WTC11 (cell line): ENCODE measurements around the gene ACTN1. TPM values are rescaled to one million over a fixed set of nuclear protein-coding genes. Genes with fewer than 3 reads are reported as not detected.
A peak's percentile ranks its signal among the peaks of the same experiment; 100 is the strongest.

Experiments
- ATAC-seq: fragments of 200-7000 bp; cut with Tn5 transposase; 2 replicates; pipeline ENCODE4 v1.10.0; 2021; ENCODE audit warnings: mild to moderate bottlenecking, moderate library complexity
- CTCF ChIA-PET: fragments of 300-600 bp; sonication (Branson Sonifier 250); formaldehyde crosslinking; loops from one replicate; lab custom pipeline; 2021; ENCODE audit warnings: antibody characterized with exemption; lab: Charles Lee
- POLR2A ChIA-PET: fragments of 350-600 bp; sonication (Branson Sonifier 250); formaldehyde crosslinking; loops from one replicate; lab custom pipeline; 2021; ENCODE audit warnings: antibody characterized with exemption; lab: Charles Lee
- DNase-seq: peaks from one replicate; pipeline ENCODE4 v3.0.0; 2021; ENCODE audit warnings: low spot score
- H3K27ac Mint-ChIP-seq: 2 replicates; pipeline ENCODE4 v1.8.0; 2021; ENCODE audit warnings: mixed read lengths
- H3K27me3 Mint-ChIP-seq: 2 replicates; pipeline ENCODE4 v1.8.0; 2021; ENCODE audit warnings: low read depth, mild to moderate bottlenecking, moderate library complexity, mixed read lengths
- H3K36me3 Mint-ChIP-seq: 2 replicates; pipeline ENCODE4 v1.8.0; 2021; ENCODE audit warnings: mixed read lengths
- H3K4me1 Mint-ChIP-seq: 2 replicates; pipeline ENCODE4 v1.8.0; 2022; ENCODE audit warnings: mixed read lengths
- H3K4me3 Mint-ChIP-seq: 2 replicates; pipeline ENCODE4 v1.8.0; 2021; ENCODE audit warnings: mild to moderate bottlenecking, moderate library complexity, mixed read lengths
- H3K9me3 Mint-ChIP-seq: 2 replicates; pipeline ENCODE4 v1.8.0; 2021; ENCODE audit warnings: mixed read lengths
- AR ChIP-seq: fragments of 250-450 bp; sonication (Bioruptor Pico); IDR thresholded peaks from 2 replicates; pipeline ENCODE4 v1.9.0; 2021; ENCODE audit warnings: mild to moderate bottlenecking
- CREM ChIP-seq: sonication (generic); formaldehyde crosslinking; IDR thresholded peaks from 2 replicates; pipeline ENCODE4 v1.8.1; 2022; ENCODE audit warnings: mild to moderate bottlenecking, missing genetic modification reagents, moderate library complexity
- ELF4 ChIP-seq: sonication (generic); formaldehyde crosslinking; IDR thresholded peaks from 2 replicates; pipeline ENCODE4 v1.8.1; 2022; ENCODE audit warnings: low read depth, mild to moderate bottlenecking, moderate library complexity, missing genetic modification reagents
- ETV6 ChIP-seq: sonication (generic); formaldehyde crosslinking; IDR thresholded peaks from 2 replicates; pipeline ENCODE4 v1.8.1; 2022; ENCODE audit warnings: mild to moderate bottlenecking, missing genetic modification reagents
- KAT7 ChIP-seq: sonication (generic); formaldehyde crosslinking; IDR thresholded peaks from 2 replicates; pipeline ENCODE4 v1.8.1; 2023; ENCODE audit warnings: missing genetic modification reagents, mild to moderate bottlenecking, borderline replicate concordance
- MXD4 ChIP-seq: fragments of 250-450 bp; sonication (Bioruptor Pico); IDR thresholded peaks from 2 replicates; pipeline ENCODE4 v1.8.0; 2021; ENCODE audit warnings: mild to moderate bottlenecking, moderate library complexity, borderline replicate concordance
- NR3C1 ChIP-seq: sonication (generic); formaldehyde crosslinking; conservative IDR thresholded peaks from 2 replicates; pipeline ENCODE4 v1.8.1; 2023; ENCODE audit warnings: low read depth, mild to moderate bottlenecking, missing genetic modification reagents
- SP1 ChIP-seq: sonication (generic); formaldehyde crosslinking; conservative IDR thresholded peaks from 2 replicates; pipeline ENCODE4 v1.8.1; 2022; ENCODE audit warnings: missing genetic modification reagents
- STAT6 ChIP-seq: sonication (generic); formaldehyde crosslinking; conservative IDR thresholded peaks from 2 replicates; pipeline ENCODE4 v1.8.1; 2023; ENCODE audit warnings: mild to moderate bottlenecking, low read depth, missing genetic modification reagents, moderate library complexity
- TEAD4 ChIP-seq: sonication (generic); formaldehyde crosslinking; IDR thresholded peaks from 2 replicates; pipeline ENCODE4 v1.8.0; 2022; ENCODE audit warnings: mild to moderate bottlenecking, missing genetic modification reagents
- ZBTB21 ChIP-seq: sonication (generic); formaldehyde crosslinking; IDR thresholded peaks from 2 replicates; pipeline ENCODE4 v1.8.1; 2023; ENCODE audit warnings: mild to moderate bottlenecking, missing genetic modification reagents, borderline replicate concordance
- ZNF121 ChIP-seq: sonication (generic); formaldehyde crosslinking; IDR thresholded peaks from 2 replicates; pipeline ENCODE4 v1.8.0; 2023; ENCODE audit warnings: missing genetic modification reagents
- ZNF263 ChIP-seq: sonication (generic); formaldehyde crosslinking; IDR thresholded peaks from 2 replicates; pipeline ENCODE4 v1.8.1; 2022; ENCODE audit warnings: low read depth, mild to moderate bottlenecking, moderate library complexity, missing genetic modification reagents
- total RNA-seq: library from RNA; stranded (reverse); gene quantifications from 3 replicates; pipeline ENCODE4 v1.2.3, GENCODE V29; 2021
- TF ChIP-seq, protein P1 (sequence below): sonication (generic); formaldehyde crosslinking; IDR thresholded peaks from 2 replicates; pipeline ENCODE4 v1.8.1; 2023; ENCODE audit warnings: mild to moderate bottlenecking, missing genetic modification reagents, moderate library complexity
- TF ChIP-seq, protein P2 (sequence below): fragments of 250-450 bp; sonication (Bioruptor Pico); conservative IDR thresholded peaks from 2 replicates; pipeline ENCODE4 v1.9.0; 2021; ENCODE audit warnings: mild to moderate bottlenecking
- TF ChIP-seq, protein P3 (sequence below): sonication (generic); formaldehyde crosslinking; conservative IDR thresholded peaks from 2 replicates; pipeline ENCODE4 v1.8.1; 2022; ENCODE audit warnings: mild to moderate bottlenecking, missing genetic modification reagents

The ACTN1 gene
- total RNA-seq, 1 experiment from 2014 or later = 196 TPM

DNA sequence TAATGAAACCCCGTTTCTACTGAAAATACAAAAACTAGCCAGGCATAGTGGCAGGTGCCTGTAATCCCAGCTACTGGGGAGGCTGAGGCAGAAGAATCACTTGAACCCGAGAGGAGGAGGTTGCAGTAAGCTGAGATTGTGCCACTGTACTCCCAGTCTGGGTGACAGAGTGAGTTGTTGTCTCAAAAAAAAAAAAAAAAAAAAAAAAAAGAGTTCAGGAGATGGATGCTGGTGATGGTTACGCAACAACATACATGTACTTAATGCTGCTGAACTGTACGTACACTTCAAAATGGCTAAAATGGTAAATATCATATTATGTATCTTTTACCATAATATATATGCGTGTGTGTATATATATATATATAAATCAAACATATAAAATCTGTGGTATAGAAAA is 29.0 kb downstream of the ACTN1 start:
- POLR2A ChIA-PET = no interaction called here
- Mint-ChIP-seq H3K9me3 (no peaks in the 10 kb centered on the region), H3K4me3 (no peak overlapping the region), H3K27ac (no peak overlapping the region), H3K27me3 (no peaks in the 10 kb centered on the region), H3K36me3 (no peaks in the 10 kb centered on the region; the same call in 1 of the 2 replicates), H3K4me1 (peaks cover 68% of the 10 kb centered on the region)
- ATAC-seq = no peak
- no peak for DNase-seq
- CTCF ChIA-PET = interaction anchor here (0.7 kb wide), 1 partner anchor 100 kb away, joined by 3 read pairs; no protein-coding TSS in a partner anchor
- TF ChIP-seq, protein P1, sequence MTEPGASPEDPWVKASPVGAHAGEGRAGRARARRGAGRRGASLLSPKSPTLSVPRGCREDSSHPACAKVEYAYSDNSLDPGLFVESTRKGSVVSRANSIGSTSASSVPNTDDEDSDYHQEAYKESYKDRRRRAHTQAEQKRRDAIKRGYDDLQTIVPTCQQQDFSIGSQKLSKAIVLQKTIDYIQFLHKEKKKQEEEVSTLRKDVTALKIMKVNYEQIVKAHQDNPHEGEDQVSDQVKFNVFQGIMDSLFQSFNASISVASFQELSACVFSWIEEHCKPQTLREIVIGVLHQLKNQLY (CRISPR knock-in tag) = no peak
- TF ChIP-seq KAT7 (CRISPR knock-in tag) = no peak

DNA sequence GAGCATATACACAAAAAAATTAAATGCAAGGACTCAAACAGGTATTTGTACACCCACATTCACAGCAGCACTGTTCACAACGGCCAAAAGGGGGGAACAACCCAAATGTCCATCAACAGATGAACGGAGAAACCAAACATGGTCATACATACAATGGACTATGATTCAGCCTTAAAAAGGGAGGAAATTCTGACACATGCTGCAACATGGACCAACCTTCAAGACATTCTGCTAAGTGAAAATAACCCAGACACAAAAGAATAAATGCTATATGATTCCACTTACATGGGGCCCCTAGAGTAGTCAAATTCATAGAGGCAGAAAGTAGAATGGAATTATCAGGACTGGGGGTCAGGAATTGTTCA is 29.5 kb downstream of the ACTN1 start:
- H3K4me1 Mint-ChIP-seq = peaks cover 66% of the 10 kb centered on the region
- POLR2A ChIA-PET = no interaction called here
- no peak overlapping the region; the same call in 1 of the 2 replicates for H3K27ac Mint-ChIP-seq
- ATAC-seq = no peak
- H3K4me3 Mint-ChIP-seq = no peak overlapping the region
- no peaks in the 10 kb centered on the region; the same call in 1 of the 2 replicates for H3K36me3 Mint-ChIP-seq
- DNase-seq = no peak
- H3K27me3 Mint-ChIP-seq = no peaks in the 10 kb centered on the region
- H3K9me3 Mint-ChIP-seq = no peaks in the 10 kb centered on the region
- CTCF ChIA-PET = interaction anchor here (0.7 to 1.1 kb wide), 2 partner anchors 10 to 101 kb away, joined by 3 to 5 read pairs; no protein-coding TSS in a partner anchor
- TF ChIP-seq ELF4 (CRISPR knock-in tag) = no peak
- TF ChIP-seq, protein P2, sequence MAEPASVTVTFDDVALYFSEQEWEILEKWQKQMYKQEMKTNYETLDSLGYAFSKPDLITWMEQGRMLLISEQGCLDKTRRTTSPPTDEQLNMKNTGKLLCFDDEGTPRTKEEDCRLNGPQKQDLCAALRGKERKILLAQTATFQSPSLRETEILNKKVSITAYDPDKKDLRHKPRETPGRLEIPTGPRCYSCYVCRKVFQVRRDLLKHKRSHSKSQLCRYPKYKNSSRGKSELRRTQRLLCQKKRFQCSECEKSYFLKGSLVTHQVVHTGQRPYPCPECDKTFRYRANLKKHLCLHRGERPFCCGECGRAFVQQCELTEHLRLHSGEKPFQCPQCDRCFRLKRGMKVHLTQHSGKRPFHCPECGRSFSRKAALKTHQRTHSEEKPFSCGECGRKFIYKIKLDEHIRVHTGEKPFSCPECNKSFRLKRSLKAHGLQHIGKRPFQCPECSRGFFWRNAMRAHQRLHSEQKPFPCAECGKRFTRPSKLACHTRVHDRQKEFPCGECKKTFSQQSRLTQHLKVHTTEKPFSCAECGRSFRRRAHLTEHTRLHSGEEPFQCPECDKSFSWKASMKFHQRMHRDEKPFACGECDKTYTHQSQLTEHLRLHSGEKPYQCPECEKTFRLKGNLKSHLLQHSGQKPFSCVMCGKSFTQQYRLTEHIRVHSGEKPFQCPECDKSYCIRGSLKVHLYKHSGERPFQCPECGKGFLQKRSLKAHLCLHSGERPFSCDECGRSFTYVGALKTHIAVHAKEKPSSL (CRISPR knock-in tag) = no peak
- no peak for TF ChIP-seq STAT6 (CRISPR knock-in tag)
- TF ChIP-seq, protein P1 (CRISPR knock-in tag) = no peak
- no peak for TF ChIP-seq ZNF263
- TF ChIP-seq, protein P3, sequence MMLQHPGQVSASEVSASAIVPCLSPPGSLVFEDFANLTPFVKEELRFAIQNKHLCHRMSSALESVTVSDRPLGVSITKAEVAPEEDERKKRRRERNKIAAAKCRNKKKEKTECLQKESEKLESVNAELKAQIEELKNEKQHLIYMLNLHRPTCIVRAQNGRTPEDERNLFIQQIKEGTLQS (CRISPR knock-in tag) = no peak
- TF ChIP-seq TEAD4 (CRISPR knock-in tag) = no peak
- no peak for TF ChIP-seq CREM (CRISPR knock-in tag)

- Mint-ChIP-seq H3K4me1 (peaks cover 72% of the 10 kb centered on the region), H3K36me3 (no peaks in the 10 kb centered on the region; the same call in 1 of the 2 replicates), H3K9me3 (no peaks in the 10 kb centered on the region), H3K27ac (peak overlapping the region; percentile 70), H3K4me3 (no peak overlapping the region), H3K27me3 (no peaks in the 10 kb centered on the region)
- CTCF ChIA-PET = interaction anchor here (0.6 to 1.7 kb wide), 6 partner anchors 9 to 181 kb away, joined by 3 to 5 read pairs (median 3); no protein-coding TSS in a partner anchor
- POLR2A ChIA-PET = interaction anchor here (0.9 to 1.4 kb wide), 4 partner anchors 7 to 80 kb away, joined by 3 read pairs; no protein-coding TSS in a partner anchor
- DNase-seq (no peak), ATAC-seq (no peak)
- TF ChIP-seq ZNF121 (CRISPR knock-in tag) = no peak
- no peak for TF ChIP-seq CREM (CRISPR knock-in tag)
- no peak for TF ChIP-seq ZBTB21 (CRISPR knock-in tag)
- no peak for TF ChIP-seq MXD4
- no peak for TF ChIP-seq AR (CRISPR knock-in tag)
- no peak for TF ChIP-seq ETV6 (CRISPR knock-in tag)
- no peak for TF ChIP-seq SP1
- TF ChIP-seq NR3C1 = no peak
Measured at GRCh38 chr14:68948686-68949600, 30.2 kb downstream of the ACTN1 start.
